RPMI7951 (cell line): ENCODE data around the gene CD6. TPM values are rescaled to one million over a fixed set of nuclear protein-coding genes. Genes with fewer than 3 reads are reported as not detected.

ENCODE experiments used
- DNase-seq: peaks from one replicate; pipeline ENCODE4 v3.0.0-alpha.2; 2012; ENCODE audit warnings: low read depth
- total RNA-seq: library from RNA; depleted of rRNA; stranded (reverse); fragments of >200 nt; shearing (Covaris generic); gene quantifications from 2 replicates; pipeline ENCODE4 v1.2.3, GENCODE V29; 2014

The CD6 gene
- total RNA-seq, 1 experiment from 2014 or later, result not detected

- DNase-seq, result no peak
Measured at GRCh38 chr11:60984149-60984548, 12.7 kb downstream of the CD6 start.

- DNase-seq, result no peak
Measured at GRCh38 chr11:60984636-60985035, 13.2 kb downstream of the CD6 start.

GRCh38 chr11:60985501-60985900 is 14.0 kb downstream of the CD6 start:
- DNase-seq, result no peak

- peak; percentile 34 for DNase-seq
Measured at GRCh38 chr11:60985991-60986915, 14.8 kb downstream of the CD6 start.

GRCh38 chr11:60987577-60988277 is 16.2 kb downstream of the CD6 start:
- no peak for DNase-seq

- DNase-seq, result no peak
Measured at GRCh38 chr11:60988658-60989057, 17.2 kb downstream of the CD6 start.

GRCh38 chr11:60989093-60989650 is 17.7 kb downstream of the CD6 start:
- no peak for DNase-seq

GRCh38 chr11:60991457-60991856 is 20.0 kb downstream of the CD6 start:
- DNase-seq, result no peak

GRCh38 chr11:60992842-60993409 is 21.4 kb downstream of the CD6 start:
- DNase-seq, result no peak

GRCh38 chr11:60993615-60994014 is 22.1 kb downstream of the CD6 start:
- no peak for DNase-seq

- no peak for DNase-seq
Measured at GRCh38 chr11:60994541-60995080, 23.1 kb downstream of the CD6 start.

GRCh38 chr11:60995798-60996197 is 24.3 kb downstream of the CD6 start:
- no peak for DNase-seq

- no peak for DNase-seq
Measured at GRCh38 chr11:60996381-60997138, 25.1 kb downstream of the CD6 start.

- no peak for DNase-seq
Measured at GRCh38 chr11:61000426-61000825, 28.9 kb downstream of the CD6 start.

GRCh38 chr11:61001931-61002330 is 30.5 kb downstream of the CD6 start:
- DNase-seq, result no peak

GRCh38 chr11:61002598-61002997 is 31.1 kb downstream of the CD6 start:
- no peak for DNase-seq

GRCh38 chr11:61004180-61004611 is 32.7 kb downstream of the CD6 start:
- DNase-seq, result peak; percentile 18

GRCh38 chr11:61004761-61005181 is 33.3 kb downstream of the CD6 start:
- DNase-seq, result no peak

- DNase-seq, result no peak
Measured at GRCh38 chr11:61007383-61007955, 36.0 kb downstream of the CD6 start.

GRCh38 chr11:61007956-61008896 is 36.7 kb downstream of the CD6 start:
- no peak for DNase-seq
